GM19240 (cell line): ENCODE measurements around the gene HNRNPH2.

Experiments used
- DNase-seq: peaks from one replicate; pipeline ENCODE4 v3.0.0; 2011; ENCODE audit warnings: low spot score; ENCODE audit not compliant: insufficient read length

The HNRNPH2 gene

GRCh38 chrX:101450961-101451360 is 42.9 kb downstream of the HNRNPH2 start:
- no peak for DNase-seq

- no peak for DNase-seq
Measured at GRCh38 chrX:101452056-101452455, 44.0 kb downstream of the HNRNPH2 start.

GRCh38 chrX:101460669-101461068 is 52.6 kb downstream of the HNRNPH2 start:
- DNase-seq, result no peak

GRCh38 chrX:101462892-101463291 is 54.9 kb downstream of the HNRNPH2 start:
- DNase-seq, result no peak
